Peyer's patch (tissue), 4 donors: Measurements from ENCODE around the gene CNTN2.

ENCODE experiments used
- CTCF ChIP-seq, 6 experiments: fragments of 450-650 bp in 4 of 6; fragments of 200-600 bp in 2 of 6; sonication (generic) in 1 of 6; IDR thresholded peaks; one replicate each; pipeline ENCODE4 v1.5.1; 2017 to 2019; ENCODE audit warnings: antibody characterized with exemption in 6 of 6, mild to moderate bottlenecking in 3 of 6, moderate library complexity in 1 of 6
- POLR2A ChIP-seq, 2 donors: fragments of 450-650 bp; IDR thresholded peaks; one replicate each; pipeline ENCODE4 v1.5.1; 2017; ENCODE audit warnings: antibody characterized with exemption in 2 of 2, mild to moderate bottlenecking in 2 of 2, moderate library complexity in 2 of 2

DNA sequence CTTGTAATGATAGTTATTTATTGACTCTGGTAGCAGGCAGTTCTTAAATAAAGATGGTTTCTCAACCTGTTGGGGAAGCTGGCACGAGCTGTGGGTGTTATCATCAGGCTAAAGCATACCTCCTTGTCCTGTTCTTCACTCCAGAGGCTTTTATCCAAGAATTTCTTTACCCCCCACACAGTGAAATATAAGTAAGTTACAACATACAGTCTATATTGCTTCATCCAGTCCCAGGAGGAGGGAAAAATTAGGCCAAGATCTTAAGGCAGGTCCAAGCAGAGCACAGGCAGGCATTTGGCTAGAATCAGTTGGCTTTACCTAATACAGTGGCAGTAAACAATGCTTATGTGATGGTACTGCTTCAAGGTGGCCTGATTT is 34.9 kb downstream of the CNTN2 start:
- no peak for TF ChIP-seq CTCF (IDR thresholded peaks at IDR 0.05)
- no peak for TF ChIP-seq POLR2A (IDR thresholded peaks at IDR 0.05)
